Heart left ventricle (tissue), 13 donors: ENCODE data around the gene VASH2.

Experiments used
- CTCF ChIP-seq, 12 donors: fragments of 200-600 bp; sonication (generic) in 4 of 12; IDR thresholded peaks; one replicate each; pipeline versions ENCODE4 v1.5.0 to v1.8.0; 2018 to 2022; ENCODE audit warnings: antibody characterized with exemption in 12 of 12, mild to moderate bottlenecking in 5 of 12
- POLR2A ChIP-seq, 2 donors: fragments of 450-650 bp; IDR thresholded peaks; one replicate each; pipeline ENCODE4 v1.6.1; 2017; ENCODE audit warnings: antibody characterized with exemption in 2 of 2, mild to moderate bottlenecking in 2 of 2, moderate library complexity in 2 of 2
- donor health status: ischemic (EF 13 %, LVEDD 7.1; RV severe dilation, severe dysfunction).
- donor health status: DM: no; HTN: yes; CAD: no.
- donor health status: DM: no; HTN: no; CAD: no.
- donor health status: ischemic (EF 25% LVEDD 6.9; RV normal size, moderate dysfunction).
- donor health status: ischemic (EF 25% LVEDD 5.7; RV mildly dilated, moderate dysfunction).
- donor health status: ischemic (EF 35%, LVEDD 5.7; RV mildly dilated, moderate dysfunction).
- donor health status: nonischemic (EF 11% LVEDD 7.7; RV severe dilation, severe dysfunction).
- donor health status: DM: yes; HTN: yes; CAD: no.
- donor health status: PGD.
- donor health status: ischemic (EF 29% LVEDD 5.4; RV normal size, mild dysfunction).
- donor health status: nonischemic (EF 23%, LVEDD 6.1; RV moderate dilation, normal function).

- TF ChIP-seq CTCF (IDR thresholded peaks at IDR 0.05) = no peak
- TF ChIP-seq POLR2A (IDR thresholded peaks at IDR 0.05) = no peak
These were observed 46.7 kb upstream of the VASH2 start for GRCh38 chr1:212903664-212904063.
